ENCODE results near the gene GVQW3. TPM values are rescaled to one million over a fixed set of nuclear protein-coding genes. Genes with fewer than 3 reads are reported as not detected.

Gene GVQW3
- total RNA-seq, 4 donors from 2014 or later, result 2.8 to 7.2 (median 3.4) TPM

- Histone ChIP-seq H3K9me3 (no peaks in the 10 kb centered on the region), H3K27ac (no peak overlapping the region), H3K4me1 (peaks cover 4 to 6% of the 10 kb centered on the region in 2 donors), H3K4me3 (replicated peaks in 1 of 3) (no peak overlapping the region), H3K36me3 (no peaks in the 10 kb centered on the region), H3K27me3 (no peaks in the 10 kb centered on the region)
- intact Hi-C loops (cut with DNase I), result no loop called here
- 65 to 80% methylated on average over 6 to 10 of the region's 10 CpGs for WGBS, 2 donors
- TF ChIP-seq CTCF (IDR thresholded peaks at IDR 0.05), result no peak
- no peak for TF ChIP-seq POLR2A (IDR thresholded peaks at IDR 0.05)
- no peak for DNase-seq
Observed at GRCh38 chr11:76410851-76411357, 29.8 kb downstream of the GVQW3 start.

DNA sequence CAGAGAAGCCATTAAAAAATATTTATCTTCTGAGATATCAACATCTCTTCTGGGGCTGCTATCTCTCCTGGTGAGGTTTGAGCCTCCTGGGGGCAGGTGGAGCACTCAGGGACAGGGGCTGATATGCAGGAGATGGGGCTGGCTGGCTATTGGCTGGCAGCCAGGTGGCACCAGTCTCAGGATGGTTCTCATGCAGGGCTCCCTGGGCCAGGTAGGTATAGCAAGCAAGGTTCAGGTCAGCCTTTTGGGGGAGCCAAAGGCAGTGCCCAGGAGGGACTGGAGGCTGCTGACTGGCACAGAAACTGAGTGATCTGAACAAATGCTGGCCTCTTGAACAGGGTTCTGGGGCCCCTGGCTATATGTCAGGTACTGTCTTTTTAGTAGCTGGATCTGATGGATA, 34.0 kb downstream of the GVQW3 start:
- Histone ChIP-seq H3K4me1 (no peaks in the 10 kb centered on the region), H3K4me3 (replicated peaks in 1 of 3) (no peak overlapping the region), H3K36me3 (no peaks in the 10 kb centered on the region), H3K27me3 (no peaks in the 10 kb centered on the region), H3K27ac (no peak overlapping the region), H3K9me3 (no peaks in the 10 kb centered on the region)
- TF ChIP-seq CTCF (IDR thresholded peaks at IDR 0.05), result no peak
- TF ChIP-seq POLR2A (IDR thresholded peaks at IDR 0.05), result no peak
- intact Hi-C loops (cut with DNase I), result no loop called here
- peak in 1 of 2 donors; percentile 2 for DNase-seq

GRCh38 chr11:76419896-76420295, 38.8 kb downstream of the GVQW3 start:
- Histone ChIP-seq H3K4me1 (no peaks in the 10 kb centered on the region), H3K27ac (no peak overlapping the region), H3K27me3 (no peaks in the 10 kb centered on the region), H3K36me3 (no peaks in the 10 kb centered on the region), H3K9me3 (no peaks in the 10 kb centered on the region), H3K4me3 (replicated peaks in 1 of 3) (no peak overlapping the region)
- whole genome bisulfite sequencing, 2 donors, result 49 to 71% methylated on average over 3 of the region's 3 CpGs
- TF ChIP-seq POLR2A (IDR thresholded peaks at IDR 0.05) (no peak), CTCF (IDR thresholded peaks at IDR 0.05) (peak in 1 of 6 experiments; percentile 10)
- intact Hi-C loops (cut with DNase I), result no loop called here
- DNase-seq, result no peak

GRCh38 chr11:76424379-76424778, 43.3 kb downstream of the GVQW3 start:
- WGBS, 2 donors, result 55 to 56% methylated on average over 3 of the region's 3 CpGs
- Histone ChIP-seq H3K9me3 (no peaks in the 10 kb centered on the region), H3K4me1 (no peaks in the 10 kb centered on the region), H3K36me3 (no peaks in the 10 kb centered on the region), H3K4me3 (replicated peaks in 1 of 3) (no peak overlapping the region), H3K27ac (no peak overlapping the region), H3K27me3 (no peaks in the 10 kb centered on the region)
- DNase-seq, result no peak
- intact Hi-C loops (cut with DNase I), result no loop called here
- no peak for TF ChIP-seq CTCF (IDR thresholded peaks at IDR 0.05)

GRCh38 chr11:76424891-76425290, 43.8 kb downstream of the GVQW3 start:
- DNase-seq, result no peak
- H3K4me1 ChIP-seq, result no peaks in the 10 kb centered on the region
- TF ChIP-seq POLR2A (IDR thresholded peaks at IDR 0.05) (no peak), CTCF (IDR thresholded peaks at IDR 0.05) (no peak)
- 83 to 84% methylated on average over 2 of the region's 2 CpGs for WGBS, 2 donors
- no peak overlapping the region for H3K27ac ChIP-seq
- intact Hi-C loops (cut with DNase I), result no loop called here
- no peak overlapping the region for H3K4me3 ChIP-seq (replicated peaks in 1 of 3)
- H3K27me3 ChIP-seq, result no peaks in the 10 kb centered on the region
- H3K36me3 ChIP-seq, result no peaks in the 10 kb centered on the region
- no peaks in the 10 kb centered on the region for H3K9me3 ChIP-seq

Measured in thyroid gland (tissue), 4 donors.